Activated naive CD8-positive, alpha-beta T cell (primary cell): Measurements from ENCODE around the gene HOXB13.
A peak's percentile ranks its signal among the peaks of the same experiment; 100 is the strongest.

Experiments
- H3K27ac Mint-ChIP-seq: one replicate; pipeline ENCODE4 v1.8.0; 2021; ENCODE audit warnings: mixed read lengths
- H3K27me3 Mint-ChIP-seq: one replicate; pipeline ENCODE4 v1.8.0; 2021; ENCODE audit warnings: mixed read lengths
- H3K36me3 Mint-ChIP-seq: one replicate; pipeline ENCODE4 v1.8.0; 2021; ENCODE audit warnings: mixed read lengths
- H3K4me1 Mint-ChIP-seq: one replicate; pipeline ENCODE4 v1.8.0; 2021; ENCODE audit warnings: low read depth, mixed read lengths
- H3K4me3 Mint-ChIP-seq: one replicate; pipeline ENCODE4 v1.8.0; 2021; ENCODE audit warnings: mild to moderate bottlenecking, mixed read lengths
- H3K9me3 Mint-ChIP-seq: one replicate; pipeline ENCODE4 v1.8.0; 2021; ENCODE audit warnings: low read depth, mixed read lengths

HOXB13 gene

DNA sequence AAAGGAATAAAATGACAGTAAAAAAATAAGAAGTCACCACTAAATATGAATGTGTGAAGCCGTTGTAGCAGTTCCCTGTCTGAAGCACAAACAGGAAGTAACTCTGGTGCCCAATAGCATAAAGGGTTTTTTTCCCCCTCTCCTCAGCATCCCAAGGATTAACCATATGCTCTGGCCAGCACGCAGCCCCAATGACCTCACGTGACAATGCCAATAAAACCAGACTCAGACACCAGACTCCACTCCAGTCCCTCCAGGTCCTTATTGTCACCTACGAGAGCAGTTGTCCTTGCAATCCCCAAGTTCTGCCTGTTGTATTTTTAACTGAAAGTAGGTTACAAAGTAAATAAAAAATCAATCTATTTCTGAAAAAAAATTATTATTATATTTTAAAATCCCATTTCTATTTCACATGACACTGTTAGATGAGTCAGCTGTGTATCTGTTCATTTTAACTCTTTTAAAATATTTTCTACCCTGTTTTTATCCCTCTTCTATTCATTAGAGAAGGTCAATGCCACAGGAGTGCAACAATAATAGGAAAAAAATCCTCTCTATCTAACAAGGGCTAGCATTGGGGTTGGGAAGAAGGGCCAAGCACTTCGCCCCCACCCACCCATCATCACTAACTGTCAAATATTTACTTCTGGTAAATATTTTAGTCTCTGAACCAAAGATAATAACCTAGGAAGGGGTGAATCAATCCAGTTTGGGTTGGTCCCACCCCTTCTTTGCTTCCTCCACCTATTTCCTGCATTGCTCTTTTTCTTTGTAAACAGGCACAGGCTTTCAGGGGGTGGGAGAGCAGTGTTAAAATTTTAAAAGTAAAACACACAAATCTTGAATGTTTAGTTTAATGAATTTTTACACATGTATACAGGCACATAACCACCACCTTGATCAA, 12.8 kb downstream of the HOXB13 start:
- H3K4me1 Mint-ChIP-seq = peaks cover 17% of the 10 kb centered on the region
- peaks cover 2% of the 10 kb centered on the region for H3K36me3 Mint-ChIP-seq
- no peak overlapping the region for H3K27ac Mint-ChIP-seq
- peaks cover 34% of the 10 kb centered on the region for H3K27me3 Mint-ChIP-seq
- no peak overlapping the region for H3K4me3 Mint-ChIP-seq
- no peaks in the 10 kb centered on the region for H3K9me3 Mint-ChIP-seq

DNA sequence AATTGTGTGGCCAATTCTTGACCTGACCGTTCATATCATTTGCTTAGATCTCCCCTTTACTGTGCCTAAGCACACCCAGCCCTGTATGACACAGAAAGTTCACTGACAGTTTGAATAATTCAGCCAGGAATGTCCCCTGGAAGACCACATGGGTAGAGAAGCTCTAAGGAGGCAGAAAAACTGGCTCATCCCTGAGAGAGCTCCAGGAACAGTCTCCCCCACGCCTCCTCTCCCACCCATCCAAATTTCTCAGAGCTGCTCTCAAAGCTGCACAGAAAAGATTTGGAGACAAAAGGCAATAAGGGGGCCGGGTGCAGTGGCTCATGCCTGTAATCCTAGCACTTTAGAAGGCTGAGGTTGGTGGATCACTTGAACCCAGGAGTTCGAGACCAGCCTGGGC, 17.4 kb downstream of the HOXB13 start:
- no peak overlapping the region for H3K4me3 Mint-ChIP-seq
- H3K4me1 Mint-ChIP-seq = no peaks in the 10 kb centered on the region
- peaks cover 33% of the 10 kb centered on the region for H3K27me3 Mint-ChIP-seq
- no peaks in the 10 kb centered on the region for H3K36me3 Mint-ChIP-seq
- H3K27ac Mint-ChIP-seq = no peak overlapping the region
- H3K9me3 Mint-ChIP-seq = no peaks in the 10 kb centered on the region

- Mint-ChIP-seq H3K4me3 (no peak overlapping the region), H3K27me3 (peaks cover 35% of the 10 kb centered on the region), H3K9me3 (no peaks in the 10 kb centered on the region), H3K36me3 (no peaks in the 10 kb centered on the region), H3K27ac (no peak overlapping the region), H3K4me1 (no peaks in the 10 kb centered on the region)
Measured at GRCh38 chr17:48704361-48705248, 23.9 kb downstream of the HOXB13 start.

GRCh38 chr17:48701864-48702532, 26.6 kb downstream of the HOXB13 start:
- Mint-ChIP-seq H3K9me3 (no peaks in the 10 kb centered on the region), H3K4me3 (no peak overlapping the region), H3K27ac (no peak overlapping the region), H3K4me1 (no peaks in the 10 kb centered on the region), H3K27me3 (peaks cover 29% of the 10 kb centered on the region), H3K36me3 (no peaks in the 10 kb centered on the region)

DNA sequence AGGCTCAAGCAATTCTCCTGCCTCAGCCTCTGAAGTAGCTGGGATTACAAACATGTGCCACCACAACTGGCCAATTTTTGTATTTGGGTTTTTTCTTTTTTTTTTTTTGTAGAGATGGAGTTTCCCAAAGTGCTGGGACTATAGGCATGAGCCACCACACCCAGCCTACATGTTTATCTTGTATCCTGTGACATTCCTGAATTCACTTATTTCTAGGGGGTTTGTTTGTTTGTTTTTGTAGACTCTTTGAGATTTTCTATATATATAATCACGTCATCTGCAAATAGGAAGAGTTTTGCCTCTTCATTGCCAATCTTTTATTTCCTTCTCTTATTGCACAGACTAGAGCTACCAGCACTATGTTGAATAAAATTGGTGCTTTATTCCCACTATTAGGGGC, 35.4 kb downstream of the HOXB13 start:
- H3K36me3 Mint-ChIP-seq = no peaks in the 10 kb centered on the region
- no peaks in the 10 kb centered on the region for H3K9me3 Mint-ChIP-seq
- no peak overlapping the region for H3K27ac Mint-ChIP-seq
- no peaks in the 10 kb centered on the region for H3K4me1 Mint-ChIP-seq
- H3K4me3 Mint-ChIP-seq = no peak overlapping the region
- peaks cover 22% of the 10 kb centered on the region for H3K27me3 Mint-ChIP-seq

- H3K9me3 Mint-ChIP-seq = no peaks in the 10 kb centered on the region
- no peak overlapping the region for H3K4me3 Mint-ChIP-seq
Measured at GRCh38 chr17:48692049-48692448, 36.5 kb downstream of the HOXB13 start.

DNA sequence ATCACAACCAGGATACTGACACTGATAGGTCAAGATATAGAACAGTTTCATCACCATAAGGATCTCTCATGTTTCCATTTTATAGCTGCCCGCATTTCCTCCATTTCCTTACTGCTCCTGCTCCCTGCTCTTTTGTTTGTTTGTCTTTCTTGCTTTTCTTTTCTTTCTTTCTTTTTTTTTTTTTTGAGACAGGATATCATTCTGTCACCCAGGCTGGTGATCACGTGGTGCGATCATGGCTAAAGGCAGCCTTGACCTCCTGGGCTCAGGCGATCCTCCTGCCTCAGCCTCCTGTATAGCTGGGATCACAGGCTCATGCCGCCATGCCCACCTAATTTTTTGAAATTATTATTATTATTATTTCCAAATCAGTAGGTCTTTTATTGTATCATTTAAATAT, 37.9 kb downstream of the HOXB13 start:
- Mint-ChIP-seq H3K9me3 (no peaks in the 10 kb centered on the region), H3K4me3 (no peak overlapping the region), H3K27ac (no peak overlapping the region), H3K27me3 (peaks cover 8% of the 10 kb centered on the region), H3K4me1 (no peaks in the 10 kb centered on the region), H3K36me3 (no peaks in the 10 kb centered on the region)

More at GRCh38 chr17:48692049-48692448, 36.5 kb downstream of the HOXB13 start:
- H3K27me3 Mint-ChIP-seq = peaks cover 15% of the 10 kb centered on the region
- no peak overlapping the region for H3K27ac Mint-ChIP-seq
- H3K4me1 Mint-ChIP-seq = no peaks in the 10 kb centered on the region
- H3K36me3 Mint-ChIP-seq = no peaks in the 10 kb centered on the region

DNA sequence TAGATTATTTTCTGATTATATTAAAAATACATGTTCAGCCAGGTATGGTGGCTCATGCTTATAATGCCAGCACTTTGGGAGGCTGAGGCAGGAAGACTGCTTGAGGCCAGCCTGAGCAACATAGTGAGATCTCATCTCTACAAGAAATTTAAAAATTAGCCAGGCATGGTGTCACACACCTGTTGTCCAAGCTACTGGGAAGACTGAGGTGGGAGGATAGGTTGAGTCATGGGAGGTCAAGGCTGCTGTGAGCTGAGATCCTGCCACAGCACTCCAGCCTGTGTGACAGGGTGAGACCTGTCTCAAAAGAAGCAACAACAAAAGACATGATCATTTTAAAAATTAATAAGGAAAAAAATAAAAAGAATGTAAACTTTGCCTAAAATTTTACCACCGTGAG, 46.9 kb downstream of the HOXB13 start:
- Mint-ChIP-seq H3K27ac (no peak overlapping the region), H3K36me3 (no peaks in the 10 kb centered on the region), H3K4me1 (peaks cover 1% of the 10 kb centered on the region), H3K9me3 (no peaks in the 10 kb centered on the region), H3K27me3 (peaks cover 12% of the 10 kb centered on the region), H3K4me3 (no peak overlapping the region)

GRCh38 chr17:48679385-48680096, 49.0 kb downstream of the HOXB13 start:
- Mint-ChIP-seq H3K27me3 (peaks cover 12% of the 10 kb centered on the region), H3K4me1 (peaks cover 1% of the 10 kb centered on the region), H3K36me3 (no peaks in the 10 kb centered on the region), H3K27ac (no peak overlapping the region), H3K4me3 (no peak overlapping the region), H3K9me3 (no peaks in the 10 kb centered on the region)

- H3K4me1 Mint-ChIP-seq = peaks cover 1% of the 10 kb centered on the region
- H3K27me3 Mint-ChIP-seq = peaks cover 9% of the 10 kb centered on the region
- H3K9me3 Mint-ChIP-seq = no peaks in the 10 kb centered on the region
- no peaks in the 10 kb centered on the region for H3K36me3 Mint-ChIP-seq
- no peak overlapping the region for H3K27ac Mint-ChIP-seq
- H3K4me3 Mint-ChIP-seq = peak overlapping the region; percentile 25
Measured at GRCh38 chr17:48678141-48678971, 50.2 kb downstream of the HOXB13 start.

DNA sequence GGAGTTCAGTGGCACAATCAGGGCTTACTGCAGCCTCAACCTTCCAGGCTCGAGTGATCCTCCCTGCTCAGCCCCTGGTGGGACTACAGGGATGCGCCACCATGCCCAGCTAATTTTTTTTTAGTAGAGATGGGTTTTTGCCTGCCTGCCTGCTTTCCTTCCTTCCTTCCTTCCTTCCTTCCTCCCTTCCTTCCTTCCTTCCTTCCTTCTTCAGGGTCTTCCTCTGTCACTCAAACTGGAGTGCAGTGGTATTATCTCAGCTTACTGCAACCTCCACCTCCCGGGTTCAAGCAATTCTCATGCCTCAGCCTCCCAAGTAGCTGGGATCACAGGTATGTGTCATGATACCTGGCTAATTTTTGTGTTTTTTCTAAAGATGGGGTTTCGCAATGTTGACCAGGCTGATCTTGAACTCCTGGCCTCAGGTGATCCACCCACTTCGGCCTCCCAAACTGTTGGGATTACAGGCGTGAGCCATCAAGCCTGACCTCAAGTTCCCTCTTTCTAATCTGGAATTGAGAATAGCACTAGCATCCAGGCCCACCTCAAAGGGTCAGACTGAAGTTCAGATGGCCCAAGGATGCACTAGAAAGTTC, 51.5 kb downstream of the HOXB13 start:
- Mint-ChIP-seq H3K4me3 (no peak overlapping the region), H3K27me3 (peaks cover 13% of the 10 kb centered on the region), H3K36me3 (no peaks in the 10 kb centered on the region), H3K9me3 (no peaks in the 10 kb centered on the region), H3K27ac (no peak overlapping the region), H3K4me1 (peaks cover 1% of the 10 kb centered on the region)
